Measurements from ENCODE around the gene DNAH5.
"Not testable (repeated sequence)": the region's sequence is repeated elsewhere in the genome, so short reads cannot be mapped to it uniquely, and the experiment has no call there.

The DNAH5 gene, protein sequence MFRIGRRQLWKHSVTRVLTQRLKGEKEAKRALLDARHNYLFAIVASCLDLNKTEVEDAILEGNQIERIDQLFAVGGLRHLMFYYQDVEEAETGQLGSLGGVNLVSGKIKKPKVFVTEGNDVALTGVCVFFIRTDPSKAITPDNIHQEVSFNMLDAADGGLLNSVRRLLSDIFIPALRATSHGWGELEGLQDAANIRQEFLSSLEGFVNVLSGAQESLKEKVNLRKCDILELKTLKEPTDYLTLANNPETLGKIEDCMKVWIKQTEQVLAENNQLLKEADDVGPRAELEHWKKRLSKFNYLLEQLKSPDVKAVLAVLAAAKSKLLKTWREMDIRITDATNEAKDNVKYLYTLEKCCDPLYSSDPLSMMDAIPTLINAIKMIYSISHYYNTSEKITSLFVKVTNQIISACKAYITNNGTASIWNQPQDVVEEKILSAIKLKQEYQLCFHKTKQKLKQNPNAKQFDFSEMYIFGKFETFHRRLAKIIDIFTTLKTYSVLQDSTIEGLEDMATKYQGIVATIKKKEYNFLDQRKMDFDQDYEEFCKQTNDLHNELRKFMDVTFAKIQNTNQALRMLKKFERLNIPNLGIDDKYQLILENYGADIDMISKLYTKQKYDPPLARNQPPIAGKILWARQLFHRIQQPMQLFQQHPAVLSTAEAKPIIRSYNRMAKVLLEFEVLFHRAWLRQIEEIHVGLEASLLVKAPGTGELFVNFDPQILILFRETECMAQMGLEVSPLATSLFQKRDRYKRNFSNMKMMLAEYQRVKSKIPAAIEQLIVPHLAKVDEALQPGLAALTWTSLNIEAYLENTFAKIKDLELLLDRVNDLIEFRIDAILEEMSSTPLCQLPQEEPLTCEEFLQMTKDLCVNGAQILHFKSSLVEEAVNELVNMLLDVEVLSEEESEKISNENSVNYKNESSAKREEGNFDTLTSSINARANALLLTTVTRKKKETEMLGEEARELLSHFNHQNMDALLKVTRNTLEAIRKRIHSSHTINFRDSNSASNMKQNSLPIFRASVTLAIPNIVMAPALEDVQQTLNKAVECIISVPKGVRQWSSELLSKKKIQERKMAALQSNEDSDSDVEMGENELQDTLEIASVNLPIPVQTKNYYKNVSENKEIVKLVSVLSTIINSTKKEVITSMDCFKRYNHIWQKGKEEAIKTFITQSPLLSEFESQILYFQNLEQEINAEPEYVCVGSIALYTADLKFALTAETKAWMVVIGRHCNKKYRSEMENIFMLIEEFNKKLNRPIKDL (N-terminal part only)

DNA sequence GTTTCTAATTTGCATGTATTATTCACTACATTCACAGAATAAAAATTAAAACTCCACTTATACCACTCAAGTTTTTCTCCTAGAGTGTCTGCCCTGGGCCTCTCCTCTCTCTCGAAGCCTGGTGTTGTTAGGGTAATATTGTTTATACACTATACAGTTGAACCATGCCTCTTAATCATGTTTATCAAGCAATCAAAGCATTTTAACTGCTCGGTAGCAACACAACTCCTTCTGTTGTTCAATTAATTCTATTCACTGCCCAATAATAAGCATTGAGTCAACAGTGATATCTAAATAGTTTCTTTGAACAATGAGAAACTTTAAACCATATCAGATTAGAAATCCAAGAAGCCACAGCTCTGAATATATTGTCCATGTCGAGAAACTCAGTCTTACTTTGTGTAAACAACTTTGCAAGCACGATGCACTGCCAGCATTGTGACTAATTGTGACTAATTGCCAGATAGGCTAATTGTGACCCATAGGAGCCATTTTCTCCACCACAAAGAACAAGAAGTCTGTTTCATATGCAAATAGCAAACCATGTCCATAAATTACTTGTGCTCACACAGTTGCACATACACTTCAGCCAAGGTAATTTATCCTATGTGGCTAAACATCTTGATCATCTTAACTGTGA is at the start of gene DNAH5:
TSS of gene DNAH5 (minus strand) at position 129 of the 640 bp plus-strand sequence. CDS start 250 bp downstream, outside the sequence.
- DNase-seq = no peak

DNA sequence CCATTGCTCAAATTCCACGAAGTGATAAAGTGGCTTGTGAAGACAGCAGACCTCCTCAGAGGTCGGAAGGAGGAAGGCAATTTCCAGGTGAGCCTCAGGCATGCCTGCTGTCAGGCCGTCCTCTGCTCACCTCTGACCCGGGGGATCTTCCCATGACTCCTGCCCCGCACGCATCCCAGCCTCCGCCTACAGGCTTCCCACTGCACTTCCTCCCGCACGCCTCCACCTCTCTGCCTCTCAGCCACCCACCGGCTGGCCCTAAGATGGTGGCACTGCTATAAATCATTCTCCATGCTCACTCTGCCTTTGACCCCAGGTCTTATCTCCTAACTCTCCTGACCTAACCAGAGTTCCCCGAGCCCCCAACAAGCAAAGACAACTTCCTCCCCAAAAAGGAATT is 49.4 kb upstream of the DNAH5 start:
- DNase-seq = no peak

DNA sequence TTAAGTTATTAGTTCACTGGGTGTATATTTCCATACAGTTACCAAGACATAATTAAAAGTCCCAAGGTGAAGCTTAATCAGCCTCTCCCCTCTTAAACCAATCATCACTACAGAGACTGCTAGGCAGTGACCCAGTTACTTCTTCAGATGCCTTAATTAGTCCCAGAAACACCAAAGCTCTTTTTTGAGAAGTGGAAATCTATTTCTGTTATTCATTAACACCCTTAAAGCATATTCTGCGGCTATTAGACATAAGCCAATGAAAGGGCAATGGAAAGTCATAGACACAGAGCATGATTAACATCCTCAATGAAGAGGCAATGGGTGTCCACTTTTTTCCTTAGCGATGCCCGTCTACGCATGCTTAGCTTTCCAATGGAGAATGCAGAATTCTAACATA is 48.3 kb upstream of the DNAH5 start:
- no peak for DNase-seq

DNA sequence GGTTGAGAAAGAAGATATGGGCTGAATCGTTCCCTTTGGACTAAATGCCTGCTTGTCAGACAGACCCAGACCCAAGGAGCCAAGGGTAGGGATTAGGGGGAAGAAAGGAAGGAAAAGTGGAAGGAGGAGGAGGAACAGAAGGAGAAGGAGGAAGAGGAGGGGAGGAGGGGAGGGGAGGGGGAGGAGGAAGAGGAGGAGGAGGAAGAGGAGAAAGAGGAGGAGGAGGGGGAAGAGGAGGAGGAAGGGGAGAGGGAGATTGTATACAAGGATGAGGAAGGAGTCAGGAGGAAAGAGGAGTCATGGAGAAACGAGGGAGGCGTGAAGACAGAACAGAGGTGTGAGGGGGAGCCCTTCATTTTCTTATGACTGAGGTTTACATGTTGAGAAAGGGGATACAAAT is 46.9 kb upstream of the DNAH5 start:
- no peak for DNase-seq

DNA sequence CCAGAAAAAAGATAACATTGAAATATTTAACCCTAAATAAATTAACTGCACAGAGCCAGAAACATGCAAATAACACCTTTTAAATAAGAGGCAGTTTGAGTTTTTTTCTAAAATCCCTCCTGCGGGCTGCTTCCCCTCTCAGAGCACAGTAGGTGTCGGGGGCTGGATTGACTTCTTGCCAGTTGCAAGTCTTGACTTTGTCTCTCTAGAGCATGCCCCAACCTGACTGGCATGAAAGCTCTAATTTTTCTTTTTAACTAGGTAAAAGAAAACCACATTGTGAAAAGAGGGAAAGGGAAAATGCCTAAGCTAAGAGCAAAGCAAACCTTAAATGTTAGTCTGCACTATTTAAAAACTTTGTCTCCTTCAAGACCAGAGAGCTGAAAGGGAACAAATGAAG is 46.4 kb upstream of the DNAH5 start:
- DNase-seq = no peak

DNA sequence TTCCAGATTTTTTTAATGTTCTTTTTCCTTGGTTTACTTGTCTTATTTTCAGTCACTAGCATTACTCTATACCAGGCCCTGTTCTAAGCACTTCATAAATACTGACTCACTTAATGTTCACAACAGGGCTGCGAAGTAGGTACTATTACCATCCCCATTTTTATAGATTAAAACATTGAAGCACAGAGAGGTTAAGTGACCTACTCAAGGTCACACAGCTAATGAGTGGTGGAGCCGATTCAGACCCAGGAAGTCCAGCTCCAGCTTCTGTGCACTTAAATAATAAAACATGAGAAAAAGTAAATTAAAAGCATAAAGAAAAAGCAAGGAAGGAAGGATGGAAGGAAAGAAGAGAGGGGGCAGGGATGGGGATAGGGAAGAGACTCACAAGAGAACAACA is 45.3 kb upstream of the DNAH5 start:
- DNase-seq = no peak

DNA sequence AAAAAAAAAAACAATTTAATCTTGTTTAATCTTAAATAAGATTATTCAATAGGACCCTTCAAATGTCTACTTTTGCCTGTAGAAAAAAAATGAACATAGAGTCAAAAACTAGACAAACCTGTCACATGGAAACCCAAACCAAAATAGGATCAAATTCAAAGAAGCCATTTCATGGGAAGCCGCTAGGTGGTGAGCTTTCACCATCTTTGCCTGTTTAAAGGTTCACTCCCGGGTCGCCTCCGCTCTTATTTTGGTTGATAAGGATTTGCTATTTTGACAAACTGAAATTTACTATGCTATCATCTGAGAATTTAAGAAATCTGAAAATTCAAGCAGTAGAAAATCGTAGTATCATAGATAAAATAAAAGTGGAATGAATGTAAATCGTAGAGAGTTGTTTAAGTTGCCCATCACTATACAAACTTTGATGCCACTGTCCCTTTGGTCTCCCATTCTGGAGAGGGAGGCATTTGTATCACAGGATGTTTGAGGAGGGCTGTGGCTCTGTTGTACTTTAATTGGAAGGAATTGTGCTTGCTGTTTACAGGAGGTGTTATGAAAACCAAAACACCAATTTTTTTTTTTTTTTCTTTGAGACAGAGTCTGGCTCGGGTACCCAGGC is 43.5 kb upstream of the DNAH5 start:
- no peak for DNase-seq

DNA sequence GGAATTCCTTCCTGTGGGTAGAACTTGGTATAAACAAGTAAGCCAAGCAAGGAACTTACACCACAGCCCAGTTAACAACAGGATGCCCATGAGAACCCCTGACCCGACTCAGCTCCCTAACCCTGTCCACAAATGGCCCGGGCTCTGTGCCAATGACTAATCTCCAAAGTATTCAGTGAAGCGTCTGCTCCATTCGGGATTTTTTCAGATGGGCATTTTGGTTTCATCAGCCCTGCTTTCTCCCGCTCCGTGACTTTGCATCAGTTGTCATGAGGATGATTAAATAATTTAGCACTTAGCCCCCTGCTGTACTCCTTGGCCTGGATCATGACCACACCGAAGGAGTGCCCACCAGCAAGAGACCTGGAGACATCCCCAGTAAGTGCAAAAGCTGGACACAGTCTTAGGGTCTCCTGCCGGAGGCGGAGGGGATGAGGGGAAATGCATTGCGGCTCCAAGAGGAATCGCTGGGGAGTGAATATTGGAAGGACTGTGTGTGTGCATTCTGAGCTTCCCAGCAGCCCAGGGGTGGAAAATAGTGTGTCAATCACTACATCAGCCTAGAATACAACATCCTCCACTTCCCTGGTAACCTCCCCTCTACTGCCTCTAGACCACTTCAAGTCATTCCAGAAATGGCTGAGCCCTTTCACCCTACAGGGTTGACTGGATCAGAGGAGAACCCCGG is 41.4 kb upstream of the DNAH5 start:
- DNase-seq = no peak

DNA sequence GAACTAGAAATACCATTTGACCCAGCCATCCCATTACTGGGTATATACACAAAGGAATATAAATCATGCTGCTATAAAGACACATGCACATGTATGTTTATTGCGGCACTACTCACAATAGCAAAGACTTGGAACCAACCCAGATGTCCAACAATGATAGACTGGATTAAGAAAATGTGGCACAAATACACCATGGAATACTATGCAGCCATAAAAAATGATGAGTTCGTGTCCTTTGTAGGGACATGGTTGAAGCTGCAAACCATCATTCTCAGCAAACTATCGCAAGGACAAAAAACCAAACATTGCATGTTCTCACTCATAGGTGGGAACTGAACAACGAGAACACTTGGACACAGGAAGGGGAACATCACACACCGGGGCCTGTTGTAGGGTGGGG is 40.4 kb upstream of the DNAH5 start:
- not testable (repeated sequence) for DNase-seq

DNA sequence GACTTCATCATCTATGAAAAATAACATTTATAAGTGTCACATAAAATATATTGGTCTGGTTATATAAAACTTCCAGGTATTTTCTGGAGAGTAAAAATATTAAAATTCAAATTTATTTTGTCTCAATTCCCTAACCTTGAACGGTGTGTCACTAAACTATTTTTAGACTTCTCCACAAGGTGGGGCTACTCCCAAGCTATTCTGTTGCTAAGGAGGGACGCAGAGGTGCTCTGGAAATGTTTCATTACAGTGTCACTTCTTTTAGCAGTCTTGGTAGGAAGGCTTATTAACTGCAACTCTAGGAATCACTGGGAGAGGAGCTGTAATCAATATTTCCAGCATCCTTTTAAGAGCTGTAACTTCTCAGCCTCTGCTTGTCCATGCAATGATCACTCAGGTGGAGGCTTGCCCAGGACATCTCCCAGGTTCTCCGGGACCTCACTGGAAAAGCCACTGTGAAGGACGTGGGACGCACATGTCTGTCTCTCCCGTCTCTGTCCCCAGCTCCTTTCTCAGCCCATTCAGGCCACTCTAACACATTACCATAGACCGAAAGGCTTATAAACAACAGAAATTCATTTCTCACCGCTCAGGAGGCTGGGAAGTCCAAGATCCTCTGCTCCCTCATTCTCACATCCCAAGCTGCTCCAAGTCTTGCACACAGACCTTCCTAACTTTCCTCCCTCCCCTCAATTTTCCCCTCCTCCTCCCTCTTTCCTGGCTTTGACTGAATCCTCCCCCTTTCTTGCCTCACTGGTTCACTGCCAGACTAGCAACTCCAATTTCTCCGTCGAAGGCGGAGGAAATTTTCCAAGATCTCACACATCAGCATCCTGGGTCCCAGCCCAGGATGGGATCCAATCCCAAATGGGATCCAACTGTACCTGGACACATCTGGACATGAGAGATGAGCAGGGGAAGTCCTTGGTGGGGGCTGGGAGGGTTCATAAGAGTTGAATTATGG is 32.7 kb upstream of the DNAH5 start:
- no peak for DNase-seq

DNA sequence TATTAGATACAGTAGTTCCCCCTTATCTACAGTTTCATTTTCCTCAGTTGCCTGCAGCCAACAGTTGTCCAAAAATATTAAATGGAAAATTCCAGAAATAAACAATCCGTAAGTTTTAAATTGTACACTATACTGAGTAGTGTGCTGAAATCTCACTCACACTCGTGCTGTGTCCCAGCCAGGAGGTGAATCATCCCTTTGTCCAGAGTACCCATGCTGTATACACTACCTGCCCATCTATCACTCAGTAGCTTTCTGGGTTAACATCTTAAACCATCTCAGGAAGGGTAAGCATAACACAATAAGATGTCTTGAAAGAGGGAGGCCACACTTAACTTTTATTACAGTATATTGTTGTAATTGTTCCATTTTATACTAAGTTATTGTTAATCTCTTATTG is 31.7 kb upstream of the DNAH5 start:
- no peak for DNase-seq

DNA sequence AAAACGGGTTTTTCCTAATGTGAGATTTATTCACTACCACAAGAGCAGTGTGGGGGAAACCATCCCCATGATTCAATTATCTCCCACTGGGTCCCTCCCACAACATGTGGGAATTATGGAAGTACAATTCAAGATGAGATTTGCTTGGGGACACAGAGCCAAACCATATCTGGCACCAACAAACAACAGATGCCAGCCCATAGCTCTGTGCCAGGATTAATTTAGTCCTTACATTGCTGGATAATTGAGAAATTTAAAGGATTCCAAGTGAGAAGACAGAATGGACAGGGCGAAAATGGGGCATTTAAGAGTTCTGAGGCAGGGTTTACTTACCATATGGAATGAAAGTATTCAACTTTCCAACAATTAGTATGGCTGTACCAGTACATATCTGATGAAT is 30.8 kb upstream of the DNAH5 start:
- no peak for DNase-seq

DNA sequence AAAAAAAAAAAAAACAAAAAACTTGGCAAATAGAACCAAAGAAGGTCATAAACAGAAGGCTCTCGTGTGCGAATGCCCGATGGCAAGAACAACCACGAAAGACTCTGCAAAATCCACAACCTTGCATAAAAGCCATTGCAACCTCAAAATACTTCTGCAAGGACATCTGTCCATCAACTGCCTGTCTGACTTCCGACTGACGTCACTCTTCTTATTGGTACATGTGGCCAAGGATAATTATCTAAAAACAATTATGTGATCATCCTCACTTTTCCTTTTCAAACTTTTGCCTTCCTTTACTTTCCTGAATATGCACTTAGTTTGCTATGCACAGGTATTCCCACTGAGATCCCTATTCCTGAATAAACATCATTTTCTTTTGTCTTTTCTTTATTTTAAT is 29.2 kb upstream of the DNAH5 start:
- DNase-seq = no peak

DNA sequence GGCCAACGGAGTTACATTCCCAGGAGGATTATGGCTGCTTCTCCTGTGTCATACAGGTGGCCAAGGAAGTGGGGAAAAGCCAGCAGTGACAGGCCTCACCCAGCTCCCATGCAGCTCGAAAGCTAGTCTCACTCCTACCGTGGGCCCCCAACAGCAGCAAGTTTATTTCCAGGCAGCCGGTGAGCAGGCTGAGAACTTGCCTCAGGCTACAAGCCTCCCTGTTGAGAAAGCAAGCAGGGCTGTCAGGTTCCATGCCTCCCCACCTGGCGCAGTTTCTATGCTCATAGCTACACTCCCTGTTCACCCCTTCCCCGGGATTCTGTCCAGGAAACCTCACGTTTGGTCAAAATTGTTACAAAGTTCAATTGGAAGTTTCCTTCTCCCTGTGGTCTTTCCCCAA is 27.5 kb upstream of the DNAH5 start:
- no peak for DNase-seq

DNA sequence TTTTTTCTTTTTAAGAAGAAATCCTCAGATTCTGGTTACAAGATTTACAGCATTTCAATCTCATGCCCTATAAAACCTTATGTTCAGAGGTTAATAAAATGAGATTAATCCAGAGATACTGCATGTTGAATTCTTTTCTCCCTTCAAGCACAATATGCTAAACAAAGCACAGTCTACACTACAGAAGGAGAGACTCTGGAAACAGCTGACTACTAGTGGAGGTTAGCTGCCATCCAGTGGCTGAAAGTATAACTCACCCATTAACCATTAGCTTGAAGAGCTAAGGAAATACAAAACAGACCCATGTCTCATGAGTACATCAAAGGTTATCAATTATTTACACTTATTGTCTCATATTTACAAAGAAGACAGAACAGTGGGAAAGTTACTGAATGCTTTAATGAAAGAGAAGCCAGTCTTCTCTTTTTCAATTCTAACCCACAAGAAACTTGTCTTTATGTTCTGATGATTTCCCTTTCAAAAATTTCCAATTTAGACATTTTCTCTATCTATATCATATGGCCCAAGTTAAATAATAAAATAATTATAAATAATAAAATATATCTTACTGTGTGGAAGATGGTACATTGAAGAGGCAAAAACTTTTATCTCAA is 12.7 kb upstream of the DNAH5 start:
- no peak for DNase-seq

DNA sequence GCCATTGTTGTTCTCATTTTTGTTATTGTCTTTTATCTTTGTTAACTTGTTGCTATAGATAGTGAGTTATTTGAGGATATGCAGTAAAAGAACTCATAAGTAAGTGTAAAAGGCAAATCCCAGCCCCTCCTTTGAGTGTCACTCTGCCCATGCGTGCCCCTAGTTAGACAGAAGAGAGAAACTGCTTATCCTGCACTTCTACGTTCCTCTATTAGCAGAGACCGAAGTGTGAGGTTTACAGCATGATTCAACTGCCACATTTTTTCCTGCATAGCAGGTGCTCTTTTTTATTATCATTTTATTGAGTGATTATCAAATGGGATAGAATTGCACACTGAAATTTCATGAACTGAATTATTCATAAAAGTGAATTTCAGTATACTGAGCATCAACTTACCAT is 12.0 kb upstream of the DNAH5 start:
- no peak for DNase-seq

DNA sequence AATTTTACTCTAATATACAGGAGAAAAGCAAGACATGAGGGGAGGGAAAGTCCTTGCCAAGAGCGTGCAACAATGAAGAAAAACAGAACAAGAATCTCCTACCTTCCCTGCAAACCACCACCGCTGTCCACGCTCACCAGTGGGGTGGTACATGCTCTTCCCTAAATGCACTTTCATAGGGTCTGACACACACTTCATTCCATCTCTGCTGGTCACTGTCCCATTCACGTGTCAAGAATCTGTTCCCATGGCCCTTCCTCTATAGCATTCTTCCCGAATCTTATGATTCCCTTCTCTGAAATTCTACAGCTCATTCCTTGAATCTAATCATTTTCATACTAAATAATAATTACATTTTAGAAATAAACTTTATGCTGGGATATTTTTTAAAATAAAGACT is 11.4 kb upstream of the DNAH5 start:
- no peak for DNase-seq

DNA sequence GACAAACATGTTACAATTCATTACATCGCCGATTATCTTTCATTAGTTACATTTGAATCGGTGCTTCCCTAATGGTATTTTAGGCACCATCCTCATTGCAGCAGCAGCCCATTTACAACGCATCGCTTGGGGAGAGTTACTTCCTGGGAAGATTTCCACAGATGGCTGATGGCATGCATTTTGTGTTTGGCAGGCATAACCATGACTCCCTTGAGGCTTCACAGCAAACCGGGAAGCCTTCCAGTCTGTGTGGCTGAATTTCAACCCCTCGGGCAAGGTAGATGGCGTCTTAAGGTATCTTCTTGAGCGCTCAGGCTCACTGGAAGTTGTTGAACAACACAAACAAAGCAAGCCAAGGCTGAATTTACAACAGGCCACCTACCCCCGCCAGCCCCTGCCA is 1.6 kb upstream of the DNAH5 start:
- DNase-seq = no peak

DNA sequence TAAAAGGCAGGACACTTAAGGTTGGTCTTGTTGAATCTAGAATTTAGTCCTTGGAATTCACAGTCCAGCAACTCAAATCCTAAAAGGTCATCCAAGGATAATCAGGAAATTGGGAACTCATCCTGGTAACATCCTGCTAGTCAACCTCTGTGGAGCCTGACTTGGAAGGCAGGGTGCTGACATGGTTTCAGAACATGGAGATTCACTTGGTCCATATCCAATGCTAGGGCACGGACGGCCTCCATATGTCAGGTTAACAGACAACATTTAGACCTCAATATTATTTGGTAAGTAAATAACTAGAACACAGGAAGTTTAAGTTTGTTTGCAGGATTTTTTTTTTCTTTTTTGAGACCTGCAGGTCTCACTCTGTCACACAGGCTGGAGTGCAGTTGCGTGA is 783 bp upstream of the DNAH5 start:
- no peak for DNase-seq

DNA sequence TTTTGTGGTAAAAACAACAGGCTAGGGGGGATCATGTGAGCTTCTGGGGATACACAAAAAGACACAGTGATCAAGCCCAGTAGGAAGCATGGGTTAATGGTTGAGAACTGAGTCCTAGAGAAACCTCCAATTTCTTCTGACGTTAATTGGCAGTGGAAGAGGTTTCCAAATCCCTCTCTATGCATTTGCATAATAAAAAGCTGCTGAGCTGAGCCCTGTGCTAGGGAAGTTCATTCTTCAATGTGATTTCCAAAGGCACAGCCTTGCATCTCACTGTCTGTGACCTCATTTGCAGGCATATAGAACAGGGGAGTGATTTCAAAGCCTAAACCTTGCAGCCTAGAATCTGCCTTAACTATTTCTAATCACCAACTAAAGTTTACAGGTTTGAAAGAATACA is 812 bp downstream of the DNAH5 start:
- no peak for DNase-seq
